MM.1S (cell line): Measurements from ENCODE around the gene SKOR1.

Experiments used
- EZH2 ChIP-seq: fragments of 300-600 bp; sonication (generic); optimal IDR thresholded peaks from 2 replicates; pipeline ENCODE3; 2017; ENCODE audit warnings: low read depth, mild to moderate bottlenecking, antibody characterized with exemption, low read length, mixed read lengths
- EZH2phosphoT487 ChIP-seq: fragments of 300-600 bp; sonication (generic); IDR thresholded peaks from 2 replicates; pipeline ENCODE4 v1.6.1; 2018; ENCODE audit warnings: antibody characterized with exemption, low read length
- TF ChIP-seq, protein P1 (sequence below): fragments of 300-600 bp; sonication (generic); IDR thresholded peaks from 2 replicates; pipeline ENCODE4 v1.5.1; 2016; ENCODE audit warnings: antibody characterized with exemption, low read length, mixed read lengths

DNA sequence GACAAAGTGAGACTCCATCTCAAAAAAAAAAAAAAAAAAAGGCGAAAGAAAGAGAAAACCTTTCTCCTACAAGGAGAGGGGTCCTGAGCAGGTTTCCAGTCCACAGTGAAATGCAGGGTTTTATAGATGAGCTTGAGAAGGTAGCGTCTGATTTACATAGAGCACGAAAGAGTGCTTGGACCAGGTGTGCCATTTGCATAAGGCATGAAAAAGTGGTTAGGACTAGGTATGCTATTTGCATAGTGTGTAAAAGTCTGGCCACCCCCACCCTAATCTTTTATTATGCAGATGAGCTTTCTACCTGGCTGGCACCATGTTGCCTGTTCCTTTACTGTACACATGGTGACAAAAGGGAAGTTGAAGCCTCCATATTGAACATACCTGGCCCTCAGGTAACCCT is 28.1 kb downstream of the SKOR1 start:
- TF ChIP-seq, protein P1, sequence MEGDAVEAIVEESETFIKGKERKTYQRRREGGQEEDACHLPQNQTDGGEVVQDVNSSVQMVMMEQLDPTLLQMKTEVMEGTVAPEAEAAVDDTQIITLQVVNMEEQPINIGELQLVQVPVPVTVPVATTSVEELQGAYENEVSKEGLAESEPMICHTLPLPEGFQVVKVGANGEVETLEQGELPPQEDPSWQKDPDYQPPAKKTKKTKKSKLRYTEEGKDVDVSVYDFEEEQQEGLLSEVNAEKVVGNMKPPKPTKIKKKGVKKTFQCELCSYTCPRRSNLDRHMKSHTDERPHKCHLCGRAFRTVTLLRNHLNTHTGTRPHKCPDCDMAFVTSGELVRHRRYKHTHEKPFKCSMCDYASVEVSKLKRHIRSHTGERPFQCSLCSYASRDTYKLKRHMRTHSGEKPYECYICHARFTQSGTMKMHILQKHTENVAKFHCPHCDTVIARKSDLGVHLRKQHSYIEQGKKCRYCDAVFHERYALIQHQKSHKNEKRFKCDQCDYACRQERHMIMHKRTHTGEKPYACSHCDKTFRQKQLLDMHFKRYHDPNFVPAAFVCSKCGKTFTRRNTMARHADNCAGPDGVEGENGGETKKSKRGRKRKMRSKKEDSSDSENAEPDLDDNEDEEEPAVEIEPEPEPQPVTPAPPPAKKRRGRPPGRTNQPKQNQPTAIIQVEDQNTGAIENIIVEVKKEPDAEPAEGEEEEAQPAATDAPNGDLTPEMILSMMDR, result no peak
- TF ChIP-seq EZH2 (no peak), EZH2phosphoT487 (no peak)
